ENCODE data around the gene GUF1.
A peak's percentile ranks its signal among the peaks of the same experiment; 100 is the strongest.
"Not testable (repeated sequence)": the region's sequence is repeated elsewhere in the genome, so short reads cannot be mapped to it uniquely, and the experiment has no call there.

The GUF1 gene

DNA sequence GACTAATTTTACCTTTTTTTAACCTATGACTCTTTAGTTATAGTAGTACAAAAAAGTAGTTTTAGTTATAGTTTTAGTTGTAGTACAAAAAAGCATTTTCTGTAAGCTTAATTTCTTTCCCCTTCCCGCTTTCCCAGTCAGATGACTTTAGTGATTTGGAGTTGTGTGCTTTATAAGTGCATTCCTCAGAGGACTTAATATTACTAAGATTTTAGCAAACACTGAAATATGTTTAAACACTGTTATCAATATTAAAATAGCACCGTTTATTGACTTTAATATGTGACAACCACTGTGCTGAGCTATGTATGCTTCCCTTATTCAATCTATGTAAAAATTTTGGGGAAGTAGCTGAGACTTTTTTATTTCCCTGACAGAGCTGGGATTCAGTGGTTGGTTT is 22.8 kb downstream of the GUF1 start:
- no peak for DNase-seq (ENCODE audit: low spot score)

DNA sequence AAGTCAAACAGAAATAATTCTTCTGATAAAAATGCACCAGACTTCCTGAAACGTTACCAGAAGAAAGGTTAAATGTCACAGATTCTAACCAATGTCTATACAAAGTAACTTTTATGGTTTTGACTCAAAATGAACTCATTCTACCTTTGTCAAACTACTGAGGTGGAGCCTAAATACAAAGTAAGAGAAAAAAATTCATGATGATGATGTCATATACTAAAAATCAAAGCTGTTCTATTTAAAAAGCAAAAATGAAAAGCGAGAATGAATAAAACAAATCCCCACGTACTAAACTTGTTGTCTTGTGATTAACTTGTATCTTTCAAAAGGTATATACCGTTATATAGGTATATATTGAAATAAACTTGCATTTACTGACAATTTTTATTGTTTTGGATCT is 26.5 kb downstream of the GUF1 start:
- DNase-seq (ENCODE audit: low spot score) = no peak

DNA sequence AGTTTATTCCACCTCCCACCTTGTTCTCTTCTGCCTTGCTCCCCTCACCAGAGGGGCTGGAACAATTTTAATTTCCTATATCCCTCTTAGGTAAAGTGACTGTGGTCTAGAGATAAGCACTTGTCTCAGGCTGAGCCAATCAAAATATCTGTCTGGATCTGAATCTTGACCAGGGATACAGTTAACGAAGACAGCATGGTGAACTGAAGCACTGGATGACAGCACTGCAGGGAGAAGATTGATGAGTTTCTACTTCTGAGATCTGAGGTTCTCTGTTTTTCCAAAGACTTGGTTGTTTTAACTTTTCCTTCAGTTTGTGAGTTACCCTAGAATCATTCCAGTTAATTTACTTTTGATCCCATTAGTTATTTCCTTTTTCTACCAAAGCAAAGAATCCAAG is 34.9 kb downstream of the GUF1 start:
- no peak for DNase-seq (ENCODE audit: low spot score)

DNA sequence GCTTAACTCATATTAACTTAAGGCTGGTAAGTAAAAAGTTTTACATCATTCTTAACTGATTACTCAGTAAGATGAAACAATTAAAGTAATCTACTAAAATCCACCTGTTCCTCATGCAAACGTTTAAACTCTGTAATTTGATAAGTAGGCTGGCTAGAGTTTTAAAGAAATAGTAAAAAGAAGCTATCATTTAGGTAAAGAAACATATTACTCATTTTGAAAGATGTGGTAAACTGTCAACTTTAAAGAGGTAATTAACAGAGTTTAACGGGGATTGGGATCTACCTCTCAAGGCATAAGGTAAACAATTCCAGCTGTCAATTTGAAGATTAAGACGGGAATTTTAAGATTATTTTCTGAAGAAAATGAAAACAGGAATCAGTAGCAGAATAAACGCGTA is 38.4 kb downstream of the GUF1 start:
- no peak for DNase-seq (ENCODE audit: low spot score)

DNA sequence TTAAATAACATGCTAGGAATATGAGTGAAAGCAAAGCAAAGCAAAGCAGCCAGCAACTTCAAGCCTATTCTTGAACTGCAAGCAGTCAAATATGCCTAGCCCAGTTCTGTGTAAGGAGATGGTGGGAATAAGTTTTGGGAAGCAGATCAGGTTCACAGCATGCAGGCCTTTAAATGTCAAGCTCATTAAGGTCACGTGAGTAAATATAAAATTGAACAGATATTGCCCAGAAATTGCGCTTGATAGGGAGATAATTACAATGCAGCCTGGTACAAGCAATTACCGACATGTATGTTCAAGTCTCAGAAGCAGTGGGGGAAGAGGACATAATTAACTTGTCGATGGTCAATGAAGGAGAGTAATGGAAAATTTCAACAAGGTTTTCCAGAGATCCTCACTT is 42.2 kb downstream of the GUF1 start:
- no peak for DNase-seq (ENCODE audit: low spot score)

DNA sequence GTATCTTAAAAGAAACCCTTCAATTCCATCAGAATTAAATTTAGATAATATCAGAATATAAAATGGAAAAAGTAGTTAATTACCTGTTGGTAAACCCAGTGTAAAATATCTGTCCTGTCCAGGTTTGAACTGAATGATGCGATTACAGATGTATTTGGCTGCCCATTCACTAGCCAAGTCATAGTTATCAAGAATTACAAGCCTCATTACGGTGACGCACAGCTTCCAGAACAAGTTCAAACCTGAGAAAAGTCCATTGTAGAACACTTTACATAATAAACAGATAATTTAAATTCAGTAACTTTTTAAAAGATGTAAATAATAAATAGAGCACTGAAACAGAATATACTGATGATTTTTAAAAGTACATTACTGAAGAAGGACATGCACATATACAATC is 43.8 kb downstream of the GUF1 start:
- DNase-seq (ENCODE audit: low spot score) = no peak

DNA sequence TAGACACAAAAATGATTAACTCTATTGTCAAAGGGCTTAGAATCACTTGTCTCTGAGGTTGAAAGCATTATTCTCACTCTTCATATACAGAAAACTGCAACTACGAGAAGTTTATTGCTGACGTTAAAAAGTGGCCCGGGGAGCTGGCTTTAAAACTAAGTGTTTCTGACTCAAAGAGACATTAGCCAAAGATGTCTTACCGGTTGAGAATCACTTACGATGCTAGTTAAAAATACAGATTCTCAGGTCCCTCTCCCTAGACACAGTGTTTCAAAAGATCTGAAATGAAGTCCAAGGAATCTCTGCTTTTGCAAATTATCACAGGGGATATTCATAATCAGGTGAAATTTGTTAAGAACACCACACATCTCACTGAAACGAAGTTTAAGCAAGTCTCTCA is 46.9 kb downstream of the GUF1 start:
- no peak for DNase-seq (ENCODE audit: low spot score)

DNA sequence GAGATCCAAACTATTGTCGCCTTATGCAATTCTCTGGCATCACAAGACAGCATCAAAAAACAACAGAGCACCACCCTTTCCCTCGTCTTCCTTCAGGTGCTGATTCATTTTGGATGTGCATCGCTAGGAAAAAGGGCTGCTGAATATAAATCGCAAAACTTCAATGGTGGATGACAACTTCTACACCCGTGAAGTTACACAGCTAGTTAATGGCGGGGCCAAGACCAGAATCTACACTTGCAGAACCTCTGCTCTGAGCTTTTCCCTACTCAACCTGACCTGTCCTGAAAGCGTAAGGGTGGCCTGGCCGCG is 47.5 kb downstream of the GUF1 start:
- DNase-seq (ENCODE audit: low spot score) = no peak

DNA sequence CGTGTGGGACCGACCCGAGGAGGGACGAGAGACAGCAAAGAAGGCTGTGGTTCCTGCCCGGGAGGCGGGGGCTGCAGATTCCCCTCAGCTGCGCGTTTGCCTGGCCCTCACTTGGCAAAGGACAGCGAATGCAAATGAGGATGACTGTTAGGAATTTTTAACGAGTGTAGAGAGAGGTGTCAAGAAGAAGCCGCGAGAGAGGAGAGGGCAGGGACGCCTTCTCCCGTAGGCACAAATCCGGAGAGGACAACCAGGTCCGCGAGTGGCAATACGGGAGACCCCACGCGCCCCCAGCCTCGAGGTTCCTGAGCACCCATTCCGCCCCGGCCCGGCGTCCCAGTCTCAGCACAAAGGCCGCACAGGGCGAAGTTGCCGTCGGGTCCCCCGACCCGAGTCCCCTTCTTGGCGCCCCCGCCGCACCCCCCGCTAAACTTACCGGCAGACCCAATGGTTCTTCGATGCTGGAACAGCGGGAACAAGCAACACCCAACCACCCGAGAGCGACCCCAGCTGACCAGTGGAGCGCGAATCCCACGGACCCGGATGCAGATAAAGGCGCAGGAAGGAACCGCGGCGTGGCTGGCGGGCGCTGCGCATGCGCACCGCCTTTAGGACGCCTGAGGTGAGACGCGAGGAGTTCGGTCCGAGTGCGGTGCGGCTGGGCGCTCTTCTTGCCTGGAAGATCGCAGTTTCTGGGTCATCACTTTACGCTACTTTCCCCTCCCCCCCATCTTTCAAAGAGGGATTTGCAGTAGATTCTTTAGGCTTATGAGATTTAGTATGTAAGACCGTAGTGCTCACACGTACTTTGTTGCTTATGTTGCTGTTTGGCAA is 48.0 kb downstream of the GUF1 start, which contains the start of gene GNPDA2:
TSS of gene GNPDA2 (minus strand) at position 519 of the 834 bp plus-strand sequence. CDS start 4,349 bp downstream, outside the sequence.
- peak; percentile 92 for DNase-seq (ENCODE audit: low spot score)

DNA sequence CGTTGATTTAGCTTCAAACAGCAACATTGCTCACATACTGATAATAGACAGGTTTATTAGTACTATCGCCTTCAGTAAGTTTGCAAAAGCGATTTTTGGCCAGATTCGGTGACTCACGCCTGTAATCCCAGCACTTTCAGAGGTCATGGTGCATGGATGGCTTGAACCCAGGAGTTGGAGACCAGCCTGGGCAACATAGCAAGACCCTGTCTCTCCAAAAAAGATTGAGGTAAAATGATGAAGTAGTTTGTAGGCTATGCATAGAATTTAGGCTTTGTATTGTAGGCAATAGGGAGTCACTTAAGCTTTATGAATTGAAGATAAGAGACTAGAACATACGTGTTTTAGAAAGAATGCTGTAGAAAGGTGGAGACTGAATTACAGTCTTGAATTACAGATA is 49.3 kb downstream of the GUF1 start:
- DNase-seq (ENCODE audit: low spot score) = no peak

DNA sequence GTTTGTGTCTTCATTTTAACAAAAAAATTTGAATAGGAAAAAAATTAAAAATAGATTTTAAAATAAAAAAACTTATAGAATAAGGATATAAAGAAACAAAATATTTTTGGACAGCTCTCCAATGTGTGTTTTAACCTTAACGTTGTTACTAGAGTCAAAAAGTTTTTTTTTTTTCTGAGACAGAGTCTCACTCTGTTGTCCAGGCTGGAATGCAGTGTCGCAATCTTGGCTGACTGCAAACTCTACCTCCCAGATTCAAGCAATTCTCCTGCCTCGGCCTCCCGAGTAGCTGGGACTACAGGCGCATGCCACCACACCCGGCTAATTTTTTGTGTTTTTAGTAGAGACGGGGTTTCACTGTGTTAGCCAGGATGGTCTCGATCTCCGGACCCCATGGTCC is 50.5 kb downstream of the GUF1 start:
- not testable (repeated sequence) for DNase-seq (ENCODE audit: low spot score)

DNA sequence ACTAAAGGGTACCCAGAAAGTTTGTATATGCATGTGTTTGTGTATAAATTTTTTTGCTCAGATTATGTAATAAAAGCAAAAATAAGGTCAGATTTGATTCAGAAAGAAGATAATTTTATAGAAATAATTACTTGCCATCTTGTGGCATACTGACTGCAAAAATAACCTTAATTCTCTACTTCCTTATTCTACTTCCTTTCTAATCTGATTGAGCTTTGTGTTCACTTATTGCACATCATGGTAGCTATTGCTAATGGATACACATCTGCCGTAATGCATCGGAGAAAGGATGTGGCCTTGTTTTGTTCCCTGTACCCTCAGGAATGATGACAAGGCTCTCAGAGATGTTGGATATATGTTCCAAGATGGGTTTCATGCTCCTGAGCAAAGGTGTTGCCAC is 58.7 kb downstream of the GUF1 start:
- no peak for DNase-seq (ENCODE audit: low spot score)

DNA sequence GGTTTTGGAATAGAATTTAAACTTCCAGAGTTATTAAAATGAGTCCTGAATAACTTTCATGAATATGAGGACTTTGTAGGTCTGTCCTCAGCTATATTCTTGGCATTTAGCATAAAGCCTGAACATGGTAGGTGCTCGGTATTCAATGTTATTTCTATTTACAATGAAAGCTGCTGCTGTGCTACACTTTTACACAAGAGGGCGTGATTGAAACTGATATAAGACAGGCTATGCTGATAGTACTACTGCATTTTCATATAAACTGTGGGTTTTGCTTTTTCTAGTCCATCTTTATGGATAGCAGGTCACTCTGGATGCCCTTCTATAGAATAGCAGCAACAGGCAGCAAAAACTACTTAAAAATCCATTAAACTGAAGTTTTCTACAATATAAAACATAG is 60.4 kb downstream of the GUF1 start:
- no peak for DNase-seq (ENCODE audit: low spot score)

DNA sequence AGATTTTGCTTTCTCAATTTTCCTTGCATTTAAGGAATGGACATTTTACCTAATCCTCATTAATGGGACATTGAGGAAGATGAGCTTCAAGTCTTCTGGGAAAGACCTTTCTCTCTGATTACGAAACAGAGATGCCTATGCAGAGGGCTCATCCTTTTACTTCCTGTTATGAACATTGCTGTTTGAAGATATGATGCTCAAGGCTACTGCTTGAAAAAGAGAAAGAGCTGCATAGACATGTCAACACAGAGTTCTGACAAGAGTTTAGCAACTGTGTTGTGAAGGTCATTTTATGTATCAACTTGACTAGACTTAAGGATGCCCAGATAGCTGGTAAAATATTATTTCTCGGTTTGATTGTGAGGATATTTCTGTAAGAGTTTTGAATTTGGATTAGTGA is 62.0 kb downstream of the GUF1 start:
- no peak for DNase-seq (ENCODE audit: low spot score)
